NCI-H2029 (cell line): ENCODE data around the gene LIPC.
A peak's percentile ranks its signal among the peaks of the same experiment; 100 is the strongest.

Experiments used
- DNase-seq: peaks from one replicate; lab custom pipeline; 2025; lab: John Stamatoyannopoulos, UW

Gene LIPC

DNA sequence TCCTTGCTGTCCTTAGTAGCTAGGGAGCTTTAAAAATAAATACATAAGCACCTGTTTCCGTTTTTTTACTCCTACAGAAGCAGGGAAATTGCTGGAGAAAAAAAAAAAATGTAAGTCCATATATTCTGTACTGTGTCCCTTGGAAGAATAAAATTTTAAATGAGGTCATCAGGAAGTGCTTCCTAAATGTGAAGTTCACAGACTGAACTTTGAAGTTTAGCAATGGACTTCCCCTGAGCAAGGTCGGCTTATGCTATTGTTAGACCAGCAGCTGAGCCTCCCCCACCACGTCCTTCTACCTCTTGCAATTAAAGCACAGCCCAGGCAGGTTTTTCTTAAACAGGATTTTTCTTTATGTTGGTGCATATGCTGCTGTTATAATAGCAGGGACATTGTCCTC lies 26.3 kb downstream of the LIPC start:
- DNase-seq: no peak

DNA sequence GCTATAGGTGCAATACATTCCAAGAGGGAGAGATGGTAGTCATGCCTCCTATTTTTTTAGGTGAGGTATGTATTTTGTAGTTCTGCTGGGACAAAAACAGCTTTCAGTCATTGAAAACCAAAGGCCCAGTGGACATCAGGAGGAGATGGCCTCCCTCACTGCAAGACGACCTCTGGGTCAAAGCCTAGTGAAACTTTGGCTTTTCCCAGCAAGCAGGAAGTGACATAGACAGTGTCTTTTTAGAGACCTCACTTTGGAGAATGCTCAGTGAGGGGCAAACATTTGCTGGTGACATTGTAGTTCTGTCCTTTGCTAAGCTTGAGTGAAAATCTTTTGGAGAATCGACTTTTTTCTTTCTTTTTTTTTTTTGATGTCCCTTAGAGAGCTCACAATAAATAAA lies 27.3 kb downstream of the LIPC start:
- DNase-seq: no peak

DNA sequence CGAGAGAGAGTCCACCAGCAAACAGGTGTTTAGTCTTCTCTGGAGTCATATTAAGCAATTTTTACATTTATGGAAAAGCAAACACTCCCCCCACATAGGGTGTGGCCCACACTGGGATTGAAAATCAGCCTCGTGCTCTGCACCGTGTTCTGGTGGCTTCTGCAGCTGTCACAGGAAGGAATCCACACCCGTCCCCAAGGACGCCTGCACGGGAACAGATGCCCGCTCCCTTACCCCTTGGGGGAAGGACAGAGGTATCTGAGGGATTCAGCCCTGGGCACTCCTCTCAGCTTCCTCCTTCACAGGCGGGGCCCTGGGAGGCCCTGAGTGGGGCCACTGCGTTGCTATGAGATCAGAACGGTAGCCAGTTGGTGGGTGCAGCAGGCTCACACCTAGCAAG lies 27.8 kb downstream of the LIPC start:
- no peak for DNase-seq

DNA sequence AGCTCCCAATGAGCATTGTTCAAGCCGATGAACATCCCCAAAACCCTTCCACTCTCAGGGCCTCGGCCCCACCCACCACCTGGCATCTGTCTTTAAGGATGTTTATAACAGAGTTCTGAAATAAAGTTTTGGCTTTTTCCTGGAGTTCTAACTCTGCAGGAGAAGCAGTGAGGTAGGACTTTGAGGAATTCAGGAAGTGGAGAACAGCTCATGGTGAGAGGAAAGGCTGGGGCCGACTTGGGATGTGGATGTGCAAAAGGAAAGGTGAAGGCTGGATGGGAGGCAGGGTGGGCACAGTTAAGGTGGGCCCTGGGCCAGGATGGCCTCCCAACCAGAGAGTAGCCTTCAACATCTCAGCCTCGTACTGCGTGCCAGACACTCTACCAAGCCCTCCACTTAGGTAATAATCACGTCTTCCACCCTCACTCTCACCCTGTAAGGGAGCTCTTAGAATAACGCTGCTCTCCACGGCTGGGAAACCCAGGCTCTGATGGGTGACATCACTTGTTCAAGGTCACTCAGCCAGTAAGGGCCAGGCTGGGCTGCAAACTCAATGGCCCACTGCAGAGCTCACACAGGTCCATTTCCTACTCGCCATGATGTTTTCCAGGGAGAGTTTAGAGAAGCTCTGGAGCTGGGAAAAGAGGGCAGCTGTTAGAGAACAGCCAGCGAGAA lies 28.5 kb downstream of the LIPC start:
- DNase-seq: no peak

DNA sequence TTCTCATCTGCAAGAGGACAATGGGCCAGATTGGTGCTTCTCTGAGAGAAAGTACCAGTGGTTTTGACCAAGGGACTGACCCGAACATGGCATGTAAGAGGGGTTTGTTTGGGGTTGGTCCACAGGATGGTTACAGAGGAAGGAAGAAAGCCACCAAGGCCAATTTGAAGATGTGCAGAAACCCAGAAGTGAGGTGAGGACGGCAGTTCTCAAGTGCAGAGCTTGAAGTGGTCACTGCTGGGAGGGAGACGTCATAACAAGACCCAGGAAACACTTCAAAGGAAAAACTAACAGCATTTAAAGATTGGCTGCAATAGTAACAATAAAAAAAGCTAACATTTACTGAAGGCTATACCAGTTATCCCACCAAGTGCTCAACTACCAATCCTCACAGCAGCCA lies 29.1 kb downstream of the LIPC start:
- no peak for DNase-seq

DNA sequence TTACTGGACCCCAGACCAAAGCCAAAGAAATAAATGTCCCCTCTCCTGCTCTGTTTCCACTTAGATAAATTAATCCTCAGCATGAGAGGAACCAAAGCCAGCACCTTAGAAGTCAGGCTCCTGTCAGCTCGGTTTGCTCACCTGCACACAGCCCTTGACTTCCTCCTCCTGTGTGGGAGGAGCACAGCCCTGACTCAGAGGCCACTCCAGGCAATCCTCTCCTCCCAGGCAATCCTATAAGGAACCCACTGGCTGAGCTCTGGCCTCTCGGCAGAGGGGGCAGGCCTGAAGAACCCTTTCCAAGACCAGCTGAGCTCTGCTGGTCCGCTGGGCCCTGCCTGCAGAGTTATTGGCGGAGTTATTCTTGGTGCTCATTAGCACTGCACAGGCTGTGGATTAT lies 30.8 kb downstream of the LIPC start:
- DNase-seq: peak; percentile 66

DNA sequence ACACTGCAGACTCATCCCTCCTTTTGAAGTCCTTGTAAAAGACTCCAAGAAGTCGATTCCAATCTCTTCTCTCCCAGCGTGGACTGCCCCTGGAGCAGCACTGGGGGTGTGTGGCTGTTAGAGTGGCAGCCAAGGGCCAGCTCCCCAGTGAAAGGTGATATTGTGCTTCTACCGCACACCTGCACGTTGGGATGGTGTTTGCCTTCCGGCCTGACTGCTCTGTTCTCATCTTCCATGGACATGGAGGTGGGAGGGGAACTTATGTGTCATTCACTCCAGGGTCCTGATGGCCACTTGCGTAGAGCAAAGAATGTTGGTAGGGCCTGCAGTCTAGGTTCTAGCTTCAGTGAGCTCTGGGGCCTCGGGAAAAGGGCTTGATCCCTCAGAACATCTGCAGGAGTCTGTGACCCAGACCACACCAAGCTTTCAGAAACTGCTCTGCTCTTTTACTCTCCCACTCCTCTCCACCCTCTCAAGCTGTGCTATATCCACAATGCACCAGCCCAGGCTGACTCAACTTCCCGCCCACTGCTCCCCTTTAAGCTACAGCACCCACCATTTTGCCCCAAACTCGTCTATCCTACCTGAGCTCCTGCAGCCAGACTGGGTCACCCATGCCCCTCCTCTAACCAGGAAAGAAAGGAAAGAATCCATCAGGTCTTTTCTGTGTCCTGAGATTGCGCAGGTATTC lies 31.3 kb downstream of the LIPC start:
- peak; percentile 48 for DNase-seq

DNA sequence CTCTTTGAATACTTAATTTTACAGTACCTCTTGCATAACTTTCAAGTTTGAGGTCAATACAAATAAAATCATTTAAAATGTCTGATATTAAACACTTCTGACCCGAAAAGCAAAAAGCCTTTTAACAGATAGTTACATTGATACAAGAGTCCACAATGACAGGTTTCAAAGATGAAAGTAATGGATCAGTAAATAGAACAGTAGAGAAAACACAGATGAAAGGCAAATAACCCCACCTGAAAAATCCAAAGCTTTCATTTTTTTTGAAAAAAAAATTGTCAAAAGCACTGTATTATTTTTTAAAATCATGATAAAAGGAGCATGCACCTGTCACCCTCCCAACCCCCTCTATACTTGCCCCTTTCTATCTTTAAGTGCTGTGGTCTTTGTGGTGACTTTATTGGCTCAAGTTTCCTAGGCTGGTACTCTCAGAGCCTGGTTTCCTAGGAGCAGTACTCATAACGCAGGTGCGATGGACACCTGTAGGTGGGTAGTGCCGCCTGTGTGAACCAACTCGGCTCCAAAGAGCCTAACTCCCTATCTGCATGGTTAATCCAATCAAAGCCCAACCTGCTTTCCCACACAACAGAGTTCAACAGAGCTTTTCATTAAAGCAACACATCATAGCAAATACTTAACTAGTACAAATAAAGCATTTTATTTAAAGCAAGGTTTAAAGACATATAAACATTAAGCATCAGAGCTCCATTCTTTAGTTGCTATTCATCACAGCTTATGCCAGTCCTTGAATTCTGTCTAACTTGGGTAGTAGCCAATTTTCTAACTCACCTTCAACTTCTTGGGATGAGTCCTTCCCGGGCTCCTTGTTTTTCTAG lies 32.2 kb downstream of the LIPC start:
- DNase-seq: peak; percentile 67

DNA sequence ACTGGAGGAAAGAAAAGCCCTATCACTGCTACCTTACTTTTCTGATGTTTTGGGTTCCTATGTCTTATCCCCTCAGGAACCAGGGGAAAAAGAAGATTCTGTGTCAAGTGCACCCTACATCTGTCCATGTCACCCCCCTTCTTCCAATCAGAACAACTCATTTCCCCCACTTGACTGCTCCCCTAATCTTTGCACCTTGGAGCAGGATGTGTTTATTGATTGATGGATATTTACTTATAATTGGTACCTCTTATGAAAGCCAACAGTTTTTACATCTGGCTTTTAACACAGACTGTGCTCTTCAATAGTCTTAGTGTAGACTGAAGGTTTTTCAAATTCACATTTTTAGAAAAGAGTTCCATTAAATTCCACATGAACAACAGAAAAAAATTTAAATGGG lies 33.3 kb downstream of the LIPC start:
- DNase-seq: no peak

DNA sequence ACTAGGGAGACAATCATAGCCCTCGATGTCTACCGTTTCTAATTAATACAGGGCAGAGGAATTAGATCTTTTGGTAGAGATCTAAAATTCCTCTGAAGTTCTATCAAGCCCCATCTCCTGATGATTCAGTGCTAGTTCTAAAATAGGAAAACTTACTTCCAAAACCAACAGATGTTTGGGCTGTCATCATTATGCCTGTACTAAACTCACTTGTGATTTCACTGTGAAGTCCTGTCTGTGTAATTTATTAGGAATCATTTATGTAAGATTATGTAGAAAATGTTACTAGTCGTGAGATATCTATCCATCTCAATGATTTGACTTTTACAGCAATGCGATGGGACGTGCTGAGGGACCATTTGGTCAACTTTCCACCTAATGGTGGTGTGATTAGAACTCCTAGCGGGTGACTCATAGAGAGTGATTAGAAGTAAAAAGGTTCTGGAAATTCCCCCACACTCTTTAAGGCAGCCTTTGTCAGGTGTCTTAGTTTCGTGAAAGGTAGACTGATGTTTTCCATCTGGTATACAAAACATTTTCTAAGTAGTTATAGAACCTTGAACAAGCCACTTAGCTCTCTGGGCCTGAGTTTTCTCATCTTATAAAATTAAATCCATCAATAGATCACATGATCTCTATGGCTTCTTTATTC lies 34.2 kb downstream of the LIPC start:
- no peak for DNase-seq

DNA sequence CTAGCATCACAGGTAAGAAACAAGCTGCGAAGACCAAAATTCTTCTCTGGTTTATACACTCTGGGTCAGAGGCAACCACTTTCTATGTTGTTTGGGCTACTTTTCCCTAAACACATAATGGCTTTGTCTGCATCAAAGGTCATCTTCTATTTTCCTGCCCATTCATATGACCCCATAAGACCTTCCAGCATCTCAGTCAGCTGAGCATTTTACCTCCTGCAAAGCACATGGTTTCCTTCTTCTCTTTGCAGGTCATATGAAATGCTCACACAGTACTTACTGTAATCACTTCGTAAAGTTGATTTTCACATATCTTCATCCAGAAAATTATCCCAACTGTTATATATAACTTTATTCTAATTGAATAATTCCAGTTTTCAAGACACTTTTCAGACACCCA lies 34.8 kb downstream of the LIPC start:
- DNase-seq: no peak

DNA sequence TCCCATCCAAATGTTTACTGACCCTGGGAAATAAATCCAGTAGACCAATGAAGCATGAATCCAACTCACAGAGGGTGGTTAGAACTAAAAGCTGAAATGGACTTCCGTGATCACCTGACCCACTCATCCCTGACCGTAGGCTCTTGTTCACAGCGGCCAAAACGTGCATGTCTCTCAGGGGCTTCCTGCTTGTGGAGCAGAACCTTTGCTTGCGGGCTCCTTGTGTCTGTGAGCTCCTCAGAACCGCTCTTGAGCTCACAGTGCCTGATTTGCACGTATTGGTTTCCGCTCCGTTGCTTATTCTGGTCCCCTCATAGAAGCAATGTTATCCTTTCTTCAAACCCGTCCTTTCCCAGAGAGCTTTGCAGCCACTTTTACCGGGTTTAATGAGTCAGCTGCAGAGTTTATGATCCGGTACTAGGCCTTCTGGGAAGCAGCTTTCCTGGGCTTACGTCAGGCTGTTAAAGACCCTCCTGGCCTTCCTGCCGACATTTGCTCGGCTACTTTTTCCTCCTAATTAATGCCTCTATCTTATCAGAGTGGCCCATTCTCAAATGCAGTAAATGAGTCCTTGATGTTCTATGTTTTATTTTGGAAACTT lies 35.4 kb downstream of the LIPC start:
- peak; percentile 65 for DNase-seq

DNA sequence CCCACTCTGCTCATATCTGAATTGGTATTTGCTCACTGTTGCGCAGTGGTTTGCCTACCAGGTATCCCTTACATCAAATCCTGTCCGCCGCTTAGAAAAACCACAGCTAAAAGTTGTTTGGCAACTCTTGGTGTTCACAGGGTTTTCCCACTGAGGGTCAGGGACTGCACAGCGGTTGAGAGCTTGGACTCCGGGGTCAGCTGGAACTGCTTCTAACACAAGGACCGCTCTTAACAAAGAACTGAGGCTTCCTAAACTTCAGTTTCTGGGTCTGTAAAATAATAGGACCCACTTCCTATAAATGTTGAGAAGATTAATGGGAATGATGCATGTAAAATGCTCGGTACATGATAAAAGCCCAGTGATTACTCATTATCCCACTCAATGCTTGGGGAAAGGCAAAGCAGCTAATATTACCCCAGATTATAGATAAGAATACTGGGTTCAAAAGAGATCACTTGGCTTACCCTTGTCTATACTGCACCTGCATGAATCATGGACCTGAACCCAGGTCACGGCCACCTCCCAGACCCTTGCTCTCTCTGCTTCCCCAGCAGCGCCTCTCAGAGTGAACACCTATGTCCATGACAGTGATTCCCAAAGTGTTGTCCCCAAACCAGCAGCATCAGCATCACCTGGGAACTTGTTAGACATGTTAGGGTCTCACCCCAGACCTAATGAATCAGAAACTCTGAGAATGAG lies 36.1 kb downstream of the LIPC start:
- no peak for DNase-seq

DNA sequence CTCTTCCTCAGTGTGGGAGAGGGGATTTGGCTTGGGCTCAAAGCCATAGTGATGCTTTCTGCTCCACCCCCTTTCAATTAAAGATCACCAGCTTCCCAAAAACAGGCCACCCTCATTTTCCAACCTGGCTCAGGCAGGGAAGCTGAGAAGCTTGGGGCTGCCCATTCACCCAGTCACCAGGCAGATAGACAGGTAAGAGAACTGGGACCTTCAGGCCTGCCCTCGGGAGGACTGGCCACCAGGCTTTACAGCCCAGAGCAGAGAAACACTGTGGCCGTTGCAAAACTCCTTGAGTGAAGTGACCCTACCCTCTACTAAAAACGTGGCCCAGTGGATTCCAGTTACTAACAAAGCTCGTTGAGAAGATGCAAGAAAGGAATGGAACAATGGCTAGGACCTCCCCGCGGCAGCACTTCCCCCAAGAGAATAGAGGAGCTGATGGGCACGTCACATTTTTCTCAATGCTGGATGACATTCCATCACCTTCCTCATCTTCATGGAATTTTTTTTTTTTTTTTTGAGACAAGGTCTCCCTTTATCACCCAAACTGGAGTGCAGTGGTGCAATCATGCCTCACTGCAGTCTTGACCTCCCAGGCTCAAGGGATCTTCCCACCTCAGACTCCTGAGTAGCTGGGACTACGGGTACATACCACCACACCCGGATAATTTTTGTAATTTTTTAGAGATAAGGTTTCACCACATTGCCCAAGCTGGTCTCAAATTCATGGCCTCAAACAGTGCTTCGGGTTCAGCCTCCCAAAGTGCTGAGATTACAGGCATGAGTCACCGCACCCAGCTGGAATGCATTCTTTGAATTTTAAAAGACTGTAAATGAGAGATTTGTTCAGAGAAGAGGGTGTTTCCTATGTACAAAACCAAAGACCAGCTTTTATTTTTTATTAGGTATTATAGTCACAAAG lies 37.9 kb downstream of the LIPC start:
- no peak for DNase-seq

DNA sequence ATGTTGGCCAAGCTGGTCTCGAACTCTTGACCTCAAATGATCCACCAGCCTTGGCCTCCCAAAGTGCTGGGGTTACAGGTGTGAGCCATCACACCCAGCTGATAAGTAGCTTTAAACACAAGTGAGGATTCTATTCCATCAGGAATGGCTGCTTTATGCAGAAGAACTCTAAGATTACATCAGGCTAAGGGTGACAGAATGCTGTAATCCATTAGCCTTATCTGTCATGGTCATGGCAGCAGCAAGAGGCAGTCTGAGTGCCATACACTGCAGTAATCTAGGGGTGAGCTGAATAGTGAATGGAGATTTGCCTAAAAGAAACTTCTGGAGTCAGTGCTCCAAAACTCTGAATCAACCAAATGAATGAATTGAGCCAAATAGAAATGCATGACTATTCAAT lies 39.6 kb downstream of the LIPC start:
- no peak for DNase-seq

DNA sequence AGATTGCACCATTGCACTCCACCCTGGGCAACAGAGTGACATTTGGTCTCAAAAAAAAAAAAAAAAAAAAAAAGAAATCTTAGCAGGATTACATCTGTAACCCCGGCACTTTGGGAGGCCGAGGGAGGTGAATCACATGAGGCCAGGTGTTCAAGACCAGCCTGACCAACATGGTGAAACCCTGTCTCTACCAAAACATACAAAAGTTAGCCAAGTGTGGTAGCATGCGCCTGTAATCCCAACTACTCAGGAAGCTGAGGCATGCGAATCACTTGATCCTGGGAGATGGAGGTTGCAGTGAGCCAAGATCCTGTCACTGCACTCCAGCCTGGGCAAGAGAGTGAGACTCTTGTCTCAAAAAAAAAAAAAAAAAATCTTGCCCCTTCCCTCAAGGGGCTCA lies 40.4 kb downstream of the LIPC start:
- DNase-seq: no peak

DNA sequence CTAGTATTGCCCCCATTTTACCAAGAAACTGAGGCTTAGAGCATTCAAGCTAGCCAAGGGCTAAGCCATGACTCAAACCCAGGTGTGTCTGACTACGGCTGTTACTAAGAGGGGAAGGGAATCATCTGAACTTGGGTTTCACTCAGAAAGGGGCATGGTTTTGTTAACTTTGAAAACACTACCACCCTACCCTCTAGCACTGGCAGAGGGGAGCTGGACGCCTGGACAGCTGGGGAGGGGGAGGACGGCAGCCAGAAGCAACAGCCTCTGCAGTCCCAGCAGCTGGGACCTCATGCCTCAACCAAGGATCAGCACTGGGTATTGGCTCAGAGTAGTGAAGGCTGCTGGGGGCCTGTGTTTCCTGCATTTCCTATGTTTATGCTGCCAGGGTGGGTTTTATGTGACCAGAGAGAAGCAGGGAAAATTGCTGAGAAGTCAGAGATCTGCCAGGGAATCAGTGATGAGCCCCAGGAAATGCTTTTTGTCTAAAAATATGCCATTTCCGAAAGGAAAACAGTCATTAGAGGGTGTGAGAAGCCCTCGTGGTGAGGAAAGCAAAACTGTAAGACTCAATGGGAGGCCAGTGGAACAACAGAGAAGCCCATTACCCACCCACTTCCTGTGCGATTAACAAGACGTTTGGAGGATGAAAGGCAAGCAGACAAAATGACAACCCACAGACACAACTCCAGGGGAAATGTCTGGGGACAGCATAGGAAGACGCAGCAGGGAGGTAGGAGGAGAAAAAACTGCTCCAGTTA lies 41.2 kb downstream of the LIPC start:
- DNase-seq: no peak

DNA sequence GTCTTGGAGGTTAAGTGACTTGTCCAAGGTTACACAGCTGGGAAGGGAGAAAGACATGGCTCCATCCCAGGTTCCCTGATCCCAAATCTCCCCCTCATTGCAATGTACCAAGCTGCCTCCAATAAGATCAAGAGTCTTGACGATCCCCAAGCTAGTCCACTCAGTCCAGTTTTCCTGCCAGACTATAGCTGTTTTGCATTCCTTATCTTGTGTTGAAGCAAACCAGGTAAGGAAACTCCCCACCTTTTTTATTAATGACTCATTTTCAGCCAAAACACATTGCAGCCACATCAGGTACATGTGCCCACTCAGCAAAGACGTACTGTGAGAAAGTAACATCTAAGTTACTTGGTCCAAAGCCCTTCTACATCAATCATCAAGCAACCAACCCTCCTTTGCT lies 41.9 kb downstream of the LIPC start:
- no peak for DNase-seq

DNA sequence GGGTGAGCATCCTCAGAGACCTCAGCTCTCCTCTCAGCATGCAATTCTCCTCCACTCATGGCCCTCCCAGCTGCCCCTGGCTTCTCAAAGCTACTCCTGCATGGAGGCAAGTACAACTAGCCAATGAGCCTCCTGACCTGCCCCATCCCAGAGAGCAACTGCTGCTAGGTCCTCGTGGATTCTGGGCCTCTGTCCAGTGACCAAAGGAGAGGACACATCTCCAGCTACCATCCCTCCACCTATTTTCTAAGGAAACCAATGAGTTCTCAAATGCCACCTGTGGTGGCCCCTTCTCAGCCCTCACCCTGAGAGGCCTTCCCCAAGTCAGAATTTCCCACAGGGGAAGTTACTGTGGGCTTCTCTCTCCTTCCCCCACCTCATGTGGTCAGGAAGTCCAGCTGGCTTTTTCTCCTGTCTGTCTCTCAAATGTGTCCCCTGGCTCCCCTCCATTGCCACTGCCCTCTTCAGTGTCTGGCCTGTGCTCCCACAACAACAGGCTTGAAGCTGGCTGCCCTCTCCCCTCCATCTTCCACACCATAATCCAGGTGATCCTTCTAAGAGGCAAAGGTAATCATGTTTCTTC lies 43.0 kb downstream of the LIPC start:
- no peak for DNase-seq
